ENCODE data around the gene NHS. TPM values are rescaled to one million over a fixed set of nuclear protein-coding genes. Genes with fewer than 3 reads are reported as not detected.
A peak's percentile ranks its signal among the peaks of the same experiment; 100 is the strongest.

Gene NHS
- total RNA-seq, 4 donors from 2014 or later: 0.88 to 9.1 (median 2.5) TPM

GRCh38 chrX:17375367-17375636 lies 302 bp downstream of the NHS start:
- no peaks in the 10 kb centered on the region for H3K4me1 ChIP-seq
- TF ChIP-seq POLR2A (IDR thresholded peaks at IDR 0.05): no peak
- no peak for TF ChIP-seq CTCF (IDR thresholded peaks at IDR 0.05)
- no peaks in the 10 kb centered on the region for H3K9me3 ChIP-seq
- no peaks in the 10 kb centered on the region for H3K36me3 ChIP-seq
- no peaks in the 10 kb centered on the region for H3K27me3 ChIP-seq
- peak overlapping the region; percentile 29 to 62 (median 42) for H3K4me3 ChIP-seq
- no peak for DNase-seq
- H3K27ac ChIP-seq: peak overlapping the region in 3 of 4 donors; percentile 35 to 61 (median 42)

- Histone ChIP-seq H3K9me3 (no peaks in the 10 kb centered on the region), H3K27ac (peak overlapping the region in 3 of 4 donors; percentile 35 to 61 (median 42)), H3K4me1 (no peaks in the 10 kb centered on the region), H3K27me3 (no peaks in the 10 kb centered on the region), H3K4me3 (peak overlapping the region; percentile 29 to 62 (median 42)), H3K36me3 (no peaks in the 10 kb centered on the region)
- TF ChIP-seq CTCF (IDR thresholded peaks at IDR 0.05) (no peak), POLR2A (IDR thresholded peaks at IDR 0.05) (no peak)
- peak in 1 of 3 donors; percentile 51 for DNase-seq
Measured at GRCh38 chrX:17375637-17376430, 834 bp downstream of the NHS start.

GRCh38 chrX:17376431-17377077 lies 1.6 kb downstream of the NHS start:
- Histone ChIP-seq H3K4me1 (no peaks in the 10 kb centered on the region), H3K36me3 (no peaks in the 10 kb centered on the region), H3K9me3 (no peaks in the 10 kb centered on the region), H3K27me3 (no peaks in the 10 kb centered on the region), H3K4me3 (peak overlapping the region; percentile 7 to 62 (median 42)), H3K27ac (peak overlapping the region in 1 of 4 donors; percentile 31)
- no peak for TF ChIP-seq POLR2A (IDR thresholded peaks at IDR 0.05)
- DNase-seq: peak in 1 of 3 donors; percentile 46

DNA sequence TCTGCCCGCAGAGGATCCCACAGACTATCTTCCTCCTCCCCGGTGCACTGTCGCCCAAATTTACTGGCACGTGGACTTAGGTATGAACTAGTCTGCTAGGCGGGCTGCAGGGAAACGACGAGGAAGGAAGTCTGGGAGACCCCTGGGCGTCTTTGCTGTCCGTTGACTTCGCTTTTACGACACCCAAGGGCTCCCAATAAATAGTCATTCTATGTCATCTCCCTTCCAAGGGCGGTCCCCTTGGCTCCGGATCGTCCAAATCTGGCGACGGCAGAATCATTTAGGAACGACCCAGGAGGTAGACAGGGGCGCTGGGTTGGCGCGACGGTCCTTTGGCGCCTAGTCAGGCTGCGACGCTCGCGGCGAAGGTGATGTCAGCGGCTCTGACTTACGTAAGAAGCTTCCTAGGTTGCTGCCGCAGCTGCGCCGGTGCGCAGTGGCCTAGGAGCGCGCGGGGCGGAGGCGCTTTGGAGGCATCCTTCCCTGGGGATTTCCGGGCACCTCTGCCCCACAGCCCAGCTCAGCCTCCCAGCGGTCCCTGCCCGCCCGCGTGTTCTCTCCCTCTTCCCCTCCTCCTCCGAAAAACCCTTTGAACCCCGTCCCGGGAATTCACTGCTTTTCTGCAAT lies 2.2 kb downstream of the NHS start:
- peak in 2 of 3 donors; percentile 55 to 61 for DNase-seq
- H3K4me1 ChIP-seq: no peaks in the 10 kb centered on the region
- peak overlapping the region in 3 of 4 donors; percentile 12 to 62 (median 55) for H3K4me3 ChIP-seq
- H3K27me3 ChIP-seq: no peaks in the 10 kb centered on the region
- TF ChIP-seq CTCF (IDR thresholded peaks at IDR 0.05) (no peak), POLR2A (IDR thresholded peaks at IDR 0.05) (no peak)
- H3K36me3 ChIP-seq: no peaks in the 10 kb centered on the region
- H3K9me3 ChIP-seq: no peaks in the 10 kb centered on the region
- H3K27ac ChIP-seq: no peak overlapping the region

DNA sequence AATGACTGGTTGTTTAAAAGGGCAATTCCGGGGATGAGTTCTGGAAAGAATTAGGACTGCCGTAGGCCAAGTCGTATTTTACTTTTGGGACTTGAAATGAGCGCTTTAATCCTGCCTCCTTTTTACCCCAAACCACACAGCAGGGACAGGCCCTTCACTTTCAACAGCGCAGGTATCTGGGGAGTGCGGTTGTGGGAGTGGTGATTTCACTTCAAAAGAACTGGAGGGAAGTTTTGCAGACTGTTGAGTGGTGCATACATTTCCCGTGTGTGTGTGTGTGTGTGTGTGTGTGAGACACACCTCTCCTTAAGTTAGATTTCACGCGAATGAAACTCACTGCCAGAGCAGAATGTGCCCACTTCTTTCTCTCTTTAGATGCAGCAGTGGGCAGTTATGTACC lies 2.8 kb downstream of the NHS start:
- Histone ChIP-seq H3K4me1 (no peaks in the 10 kb centered on the region), H3K4me3 (peak overlapping the region in 2 of 4 donors; percentile 55 to 62), H3K9me3 (no peaks in the 10 kb centered on the region), H3K36me3 (no peaks in the 10 kb centered on the region), H3K27me3 (no peaks in the 10 kb centered on the region), H3K27ac (no peak overlapping the region)
- DNase-seq: no peak
- no peak for TF ChIP-seq POLR2A (IDR thresholded peaks at IDR 0.05)
- TF ChIP-seq CTCF (IDR thresholded peaks at IDR 0.05): no peak

- no peak overlapping the region for H3K27ac ChIP-seq
- no peaks in the 10 kb centered on the region for H3K9me3 ChIP-seq
- no peak overlapping the region for H3K4me3 ChIP-seq
- TF ChIP-seq POLR2A (IDR thresholded peaks at IDR 0.05): no peak
- TF ChIP-seq CTCF (IDR thresholded peaks at IDR 0.05): no peak
- no peaks in the 10 kb centered on the region for H3K36me3 ChIP-seq
- no peaks in the 10 kb centered on the region for H3K4me1 ChIP-seq
- no peaks in the 10 kb centered on the region for H3K27me3 ChIP-seq
- DNase-seq: no peak
Measured at GRCh38 chrX:17380221-17380620, 5.2 kb downstream of the NHS start.
